ENCODE results near the gene SESN3.

- TF ChIP-seq, protein P1, sequence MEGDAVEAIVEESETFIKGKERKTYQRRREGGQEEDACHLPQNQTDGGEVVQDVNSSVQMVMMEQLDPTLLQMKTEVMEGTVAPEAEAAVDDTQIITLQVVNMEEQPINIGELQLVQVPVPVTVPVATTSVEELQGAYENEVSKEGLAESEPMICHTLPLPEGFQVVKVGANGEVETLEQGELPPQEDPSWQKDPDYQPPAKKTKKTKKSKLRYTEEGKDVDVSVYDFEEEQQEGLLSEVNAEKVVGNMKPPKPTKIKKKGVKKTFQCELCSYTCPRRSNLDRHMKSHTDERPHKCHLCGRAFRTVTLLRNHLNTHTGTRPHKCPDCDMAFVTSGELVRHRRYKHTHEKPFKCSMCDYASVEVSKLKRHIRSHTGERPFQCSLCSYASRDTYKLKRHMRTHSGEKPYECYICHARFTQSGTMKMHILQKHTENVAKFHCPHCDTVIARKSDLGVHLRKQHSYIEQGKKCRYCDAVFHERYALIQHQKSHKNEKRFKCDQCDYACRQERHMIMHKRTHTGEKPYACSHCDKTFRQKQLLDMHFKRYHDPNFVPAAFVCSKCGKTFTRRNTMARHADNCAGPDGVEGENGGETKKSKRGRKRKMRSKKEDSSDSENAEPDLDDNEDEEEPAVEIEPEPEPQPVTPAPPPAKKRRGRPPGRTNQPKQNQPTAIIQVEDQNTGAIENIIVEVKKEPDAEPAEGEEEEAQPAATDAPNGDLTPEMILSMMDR (IDR thresholded peaks at IDR 0.05; ENCODE audit: insufficient read depth, low read length), result no peak
- TF ChIP-seq GABPA (IDR thresholded peaks at IDR 0.05; ENCODE audit: low read depth), result no peak
- no peak for TF ChIP-seq POLR2AphosphoS5 (IDR thresholded peaks at IDR 0.05; ENCODE audit: low read depth)
Observed at GRCh38 chr11:95156916-95157541, 74.0 kb downstream of the SESN3 start.

All from HL-60 (cell line).